Liver (tissue), 9 donors: ENCODE data around the gene HLA-G. TPM values are rescaled to one million over a fixed set of nuclear protein-coding genes. Genes with fewer than 3 reads are reported as not detected.

Experiments
- DNase-seq: peaks from one replicate; pipeline ENCODE4 v3.0.0-alpha.2; 2017; ENCODE audit warnings: low spot score
- H3K27ac ChIP-seq, 2 donors: one replicate each; pipeline ENCODE4 v1.7.0; 2013; ENCODE audit warnings: inconsistent platforms in 2 of 2, low read length in 2 of 2, control low read depth in 1 of 2, low read depth in 1 of 2, mild to moderate bottlenecking in 1 of 2
- H3K27me3 ChIP-seq, 4 donors: one replicate each; pipeline versions ENCODE4 v1.6.1 to v1.7.0; 2013; ENCODE audit warnings: low read length in 3 of 4, inconsistent platforms in 1 of 4, mild to moderate bottlenecking in 1 of 4, moderate library complexity in 1 of 4; ENCODE audit not compliant: control insufficient read depth in 4 of 4, insufficient read depth in 4 of 4
- H3K36me3 ChIP-seq, 4 donors: one replicate each; pipeline versions ENCODE4 v1.6.1 to v1.7.0; 2013; ENCODE audit warnings: low read length in 3 of 4, mild to moderate bottlenecking in 3 of 4, low read depth in 1 of 4, moderate library complexity in 1 of 4; ENCODE audit not compliant: control insufficient read depth in 4 of 4, insufficient read depth in 3 of 4
- H3K4me1 ChIP-seq, 4 donors: one replicate each; pipeline versions ENCODE4 v1.6.1 to v1.7.0; 2013; ENCODE audit warnings: low read length in 3 of 4, mild to moderate bottlenecking in 3 of 4, moderate library complexity in 1 of 4; ENCODE audit not compliant: control insufficient read depth in 4 of 4, insufficient read depth in 4 of 4
- H3K4me3 ChIP-seq, 3 donors: one replicate each; pipeline versions ENCODE4 v1.6.1 to v1.7.0; 2013; ENCODE audit warnings: low read length in 3 of 3, control low read depth in 1 of 3, low read depth in 1 of 3, mild to moderate bottlenecking in 1 of 3
- H3K9ac ChIP-seq, 2 donors: one replicate each; pipeline ENCODE4 v1.7.0; 2013; ENCODE audit warnings: low read length in 2 of 2, mild to moderate bottlenecking in 2 of 2, moderate library complexity in 2 of 2, control low read depth in 1 of 2, low read depth in 1 of 2
- H3K9me3 ChIP-seq, 4 donors: one replicate each; pipeline versions ENCODE4 v1.6.1 to v1.7.0; 2013; ENCODE audit warnings: low read length in 3 of 4; ENCODE audit not compliant: control insufficient read depth in 4 of 4
- CTCF ChIP-seq: fragments of 150-350 bp; IDR thresholded peaks from 2 replicates; pipeline ENCODE4 v1.5.1; 2017; ENCODE audit warnings: improper control_type of control experiment, low read depth, low read length; ENCODE audit not compliant: missing input control
- EGR1 ChIP-seq, 2 donors: IDR thresholded peaks; 2 replicates each; pipeline ENCODE4 v1.6.1; 2016 to 2018; ENCODE audit warnings: antibody characterized with exemption in 2 of 2, low read depth in 2 of 2
- FOXA1 ChIP-seq: IDR thresholded peaks from 2 replicates; pipeline ENCODE4 v1.6.1; 2016; ENCODE audit warnings: antibody characterized with exemption
- FOXA2 ChIP-seq: IDR thresholded peaks from 2 replicates; pipeline ENCODE4 v1.6.1; 2016; ENCODE audit warnings: antibody characterized with exemption
- GABPA ChIP-seq, 2 donors: IDR thresholded peaks in 1 of 2; conservative IDR thresholded peaks in 1 of 2; 2 replicates each; pipeline ENCODE4 v1.6.1; 2016; ENCODE audit warnings: antibody characterized with exemption in 2 of 2, mild to moderate bottlenecking in 1 of 2, moderate library complexity in 1 of 2
- HNF4A ChIP-seq, 2 donors: conservative IDR thresholded peaks; 2 replicates each; pipeline ENCODE4 v1.6.1; 2016; ENCODE audit warnings: antibody characterized with exemption in 2 of 2, mild to moderate bottlenecking in 2 of 2
- HNF4G ChIP-seq: IDR thresholded peaks from 2 replicates; pipeline ENCODE4 v1.6.1; 2016; ENCODE audit warnings: antibody characterized with exemption
- JUND ChIP-seq, 2 donors: IDR thresholded peaks; 2 replicates each; pipeline ENCODE4 v1.6.1; 2016; ENCODE audit warnings: antibody characterized with exemption in 2 of 2
- NR2F2 ChIP-seq: IDR thresholded peaks from 2 replicates; pipeline ENCODE4 v1.6.1; 2016; ENCODE audit warnings: antibody characterized with exemption
- RAD21 ChIP-seq, 2 donors: IDR thresholded peaks; 2 replicates each; pipeline ENCODE4 v1.6.1; 2016; ENCODE audit warnings: antibody characterized with exemption in 2 of 2, mild to moderate bottlenecking in 2 of 2
- REST ChIP-seq: IDR thresholded peaks from 2 replicates; pipeline ENCODE4 v1.6.1; 2016; ENCODE audit warnings: antibody characterized with exemption, mild to moderate bottlenecking
- RXRA ChIP-seq, 2 donors: IDR thresholded peaks; 2 replicates each; pipeline ENCODE4 v1.6.1; 2017 to 2018; ENCODE audit warnings: antibody characterized with exemption in 2 of 2, mild to moderate bottlenecking in 1 of 2
- SP1 ChIP-seq: IDR thresholded peaks from 2 replicates; pipeline ENCODE4 v1.6.1; 2018; ENCODE audit warnings: antibody characterized with exemption, mild to moderate bottlenecking
- YY1 ChIP-seq: IDR thresholded peaks from 2 replicates; pipeline ENCODE4 v1.6.1; 2016; ENCODE audit warnings: antibody characterized with exemption, mild to moderate bottlenecking
- WGBS: extraction: QIAGEN DNeasy Blood & Tissue Kit; methylation state at CpG from one replicate; pipeline ENCODE4 v1.1.7; 2013; 5-methylcytosine and 5-hydroxymethylcytosine counted together
- polyA plus RNA-seq, 2 donors: library from polyadenylated mRNA; stranded (reverse) in 1 of 2; unstranded in 1 of 2; fragments of 200-250 nt in 1 of 2; fragments of >200 nt in 1 of 2; fragmentation: Nextera tagmentation in 1 of 2; extraction: Ambion mirVana in 1 of 2; gene quantifications; one replicate each; pipeline versions ENCODE4 v1.2.1 to v1.2.3, GENCODE V29; 2013 to 2015
- total RNA-seq, 2 donors: library from RNA; depleted of rRNA; stranded (reverse); fragments of >200 nt; gene quantifications; one replicate each; pipeline ENCODE4 v1.2.3, GENCODE V29; 2014
- TF ChIP-seq, protein P1 (sequence below): IDR thresholded peaks from 2 replicates; pipeline ENCODE4 v1.6.1; 2016; ENCODE audit warnings: antibody characterized with exemption
- TF ChIP-seq, protein P2 (sequence below): IDR thresholded peaks from 2 replicates; pipeline ENCODE4 v1.6.1; 2016; ENCODE audit warnings: antibody characterized with exemption
- donor health status: healthy.
- donor health status: healthy.
- donor health status: healthy.
- donor health status: healthy.
- donor health status: healthy.

Gene HLA-G
- total and polyA plus RNA-seq, 4 donors: 0.79 TPM; not detected in 3

DNA sequence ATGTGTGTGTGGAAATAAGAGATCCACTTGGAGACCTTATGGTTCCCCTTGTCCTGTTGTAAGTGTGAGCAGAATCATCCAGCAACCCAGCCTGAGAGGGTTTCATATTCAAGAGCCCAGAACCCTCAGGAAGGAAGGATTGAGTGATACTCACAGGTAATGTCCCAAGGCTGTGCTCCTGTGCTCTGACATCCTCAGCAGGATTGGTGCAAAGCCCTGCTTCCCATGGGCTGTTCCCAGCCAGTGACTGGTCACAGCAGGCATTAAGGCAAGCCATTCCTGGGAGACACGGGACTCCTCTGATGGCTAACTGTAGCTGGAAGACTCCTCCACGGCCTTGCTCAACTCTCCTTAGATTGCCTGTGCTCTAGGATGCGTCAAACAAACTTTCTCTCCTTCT is 33.8 kb upstream of the HLA-G start:
- WGBS: 52% methylated on average over 3 of the region's 3 CpGs

DNA sequence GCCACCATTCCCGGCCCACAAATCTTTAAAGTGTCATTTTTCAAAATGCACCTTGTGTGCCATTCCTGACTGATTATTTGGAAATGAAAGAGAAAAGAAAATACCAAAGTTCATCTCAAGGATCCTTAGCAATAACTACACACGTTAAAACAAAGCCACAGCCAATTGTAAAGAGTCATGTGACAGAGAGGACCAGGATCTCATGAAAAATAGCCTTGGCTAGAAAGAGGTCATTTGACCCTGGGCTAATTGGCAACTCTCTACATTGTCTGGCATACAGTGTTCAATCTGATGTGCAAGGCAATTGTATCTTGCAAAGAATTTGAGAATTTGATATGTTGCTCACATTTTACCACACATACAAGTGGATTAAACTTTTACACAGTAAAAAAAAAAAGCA is 31.6 kb upstream of the HLA-G start:
- H3K4me3 ChIP-seq: no peak overlapping the region
- no peak overlapping the region for H3K27ac ChIP-seq
- H3K36me3 ChIP-seq: no peaks in the 10 kb centered on the region
- no peaks in the 10 kb centered on the region for H3K9me3 ChIP-seq
- H3K27me3 ChIP-seq: peaks cover 0 to 2% (median 0%) of the 10 kb centered on the region in 4 donors
- no peak for DNase-seq
- peaks cover 0 to 16% (median 7%) of the 10 kb centered on the region in 4 donors for H3K4me1 ChIP-seq
- no peak overlapping the region for H3K9ac ChIP-seq
- 45% methylated on average over 2 of the region's 2 CpGs for WGBS
- no peak for TF ChIP-seq FOXA2
- TF ChIP-seq, protein P1, sequence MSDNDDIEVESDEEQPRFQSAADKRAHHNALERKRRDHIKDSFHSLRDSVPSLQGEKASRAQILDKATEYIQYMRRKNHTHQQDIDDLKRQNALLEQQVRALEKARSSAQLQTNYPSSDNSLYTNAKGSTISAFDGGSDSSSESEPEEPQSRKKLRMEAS: no peak

More for the DNA sequence above, 33.8 kb upstream of the HLA-G start:
- H3K9ac ChIP-seq: no peak overlapping the region
- no peak overlapping the region for H3K27ac ChIP-seq
- H3K9me3 ChIP-seq: no peaks in the 10 kb centered on the region
- H3K4me3 ChIP-seq: no peak overlapping the region
- H3K27me3 ChIP-seq: peaks cover 0 to 2% (median 0%) of the 10 kb centered on the region in 4 donors
- no peaks in the 10 kb centered on the region for H3K36me3 ChIP-seq
- DNase-seq: no peak
- no peak for TF ChIP-seq NR2F2
- no peak for TF ChIP-seq RXRA (IDR thresholded peaks at IDR 0.05)
- TF ChIP-seq HNF4G: no peak
- no peak for TF ChIP-seq EGR1 (IDR thresholded peaks at IDR 0.05; ENCODE audit: low read depth in 2 of 2)
- TF ChIP-seq REST: no peak
- TF ChIP-seq SP1: no peak
- TF ChIP-seq, protein P2, sequence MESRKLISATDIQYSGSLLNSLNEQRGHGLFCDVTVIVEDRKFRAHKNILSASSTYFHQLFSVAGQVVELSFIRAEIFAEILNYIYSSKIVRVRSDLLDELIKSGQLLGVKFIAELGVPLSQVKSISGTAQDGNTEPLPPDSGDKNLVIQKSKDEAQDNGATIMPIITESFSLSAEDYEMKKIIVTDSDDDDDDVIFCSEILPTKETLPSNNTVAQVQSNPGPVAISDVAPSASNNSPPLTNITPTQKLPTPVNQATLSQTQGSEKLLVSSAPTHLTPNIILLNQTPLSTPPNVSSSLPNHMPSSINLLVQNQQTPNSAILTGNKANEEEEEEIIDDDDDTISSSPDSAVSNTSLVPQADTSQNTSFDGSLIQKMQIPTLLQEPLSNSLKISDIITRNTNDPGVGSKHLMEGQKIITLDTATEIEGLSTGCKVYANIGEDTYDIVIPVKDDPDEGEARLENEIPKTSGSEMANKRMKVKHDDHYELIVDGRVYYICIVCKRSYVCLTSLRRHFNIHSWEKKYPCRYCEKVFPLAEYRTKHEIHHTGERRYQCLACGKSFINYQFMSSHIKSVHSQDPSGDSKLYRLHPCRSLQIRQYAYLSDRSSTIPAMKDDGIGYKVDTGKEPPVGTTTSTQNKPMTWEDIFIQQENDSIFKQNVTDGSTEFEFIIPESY: no peak
- peaks cover 0 to 16% (median 7%) of the 10 kb centered on the region in 4 donors for H3K4me1 ChIP-seq

DNA sequence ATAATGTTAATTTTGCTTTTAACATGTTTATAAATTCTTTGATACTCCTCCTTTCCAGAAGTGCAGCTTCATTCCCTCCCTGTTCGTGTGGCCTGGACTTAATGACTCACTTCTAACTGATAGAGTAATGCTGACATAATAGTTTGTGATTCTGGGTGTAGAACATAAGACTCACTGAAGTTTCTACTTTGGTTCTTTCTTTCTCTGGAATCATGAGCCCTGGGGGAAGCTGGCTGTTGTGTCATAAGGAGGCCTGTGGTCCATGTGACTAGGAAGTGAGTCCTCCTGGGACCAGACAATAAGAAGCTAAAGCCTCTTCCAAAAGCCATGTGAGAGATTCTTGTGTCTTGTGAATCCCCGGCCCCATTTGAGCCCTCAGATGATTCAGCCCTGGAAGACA is 30.5 kb upstream of the HLA-G start:
- H3K27ac ChIP-seq: no peak overlapping the region
- H3K9ac ChIP-seq: no peak overlapping the region
- 44% methylated on average over 2 of the region's 2 CpGs for WGBS
- H3K36me3 ChIP-seq: no peaks in the 10 kb centered on the region
- no peak overlapping the region for H3K4me3 ChIP-seq
- DNase-seq: no peak
- peaks cover 0 to 2% (median 0%) of the 10 kb centered on the region in 4 donors for H3K27me3 ChIP-seq
- no peaks in the 10 kb centered on the region for H3K9me3 ChIP-seq
- H3K4me1 ChIP-seq: peaks cover 0 to 9% (median 4%) of the 10 kb centered on the region in 4 donors
- TF ChIP-seq, protein P2: no peak
- TF ChIP-seq HNF4A (conservative IDR thresholded peaks at IDR 0.05) (no peak), CTCF (no peak), SP1 (no peak), FOXA2 (no peak), NR2F2 (no peak), JUND (IDR thresholded peaks at IDR 0.05) (no peak), GABPA (IDR thresholded peaks at IDR 0.05 in 1 of 2, conservative IDR thresholded peaks at IDR 0.05 in 1 of 2) (no peak), YY1 (no peak), RAD21 (IDR thresholded peaks at IDR 0.05) (no peak), FOXA1 (no peak)
